NCI-H2029 treated with DMSO at 0.1 percent for 48 hours (cell line): ENCODE measurements around the gene FAM47C.
"Not testable (repeated sequence)": the region's sequence is repeated elsewhere in the genome, so short reads cannot be mapped to it uniquely, and the experiment has no call there.

ENCODE experiments used
- DNase-seq: peaks from one replicate; lab custom pipeline; 2025; lab: John Stamatoyannopoulos, UW

Gene FAM47C

GRCh38 chrX:37008182-37008581, at the start of gene FAM47C:
TSS of gene FAM47C (plus strand) at chrX:37008366. CDS start at chrX:37008411, 45 bp downstream.
- DNase-seq, result not testable (repeated sequence)

DNA sequence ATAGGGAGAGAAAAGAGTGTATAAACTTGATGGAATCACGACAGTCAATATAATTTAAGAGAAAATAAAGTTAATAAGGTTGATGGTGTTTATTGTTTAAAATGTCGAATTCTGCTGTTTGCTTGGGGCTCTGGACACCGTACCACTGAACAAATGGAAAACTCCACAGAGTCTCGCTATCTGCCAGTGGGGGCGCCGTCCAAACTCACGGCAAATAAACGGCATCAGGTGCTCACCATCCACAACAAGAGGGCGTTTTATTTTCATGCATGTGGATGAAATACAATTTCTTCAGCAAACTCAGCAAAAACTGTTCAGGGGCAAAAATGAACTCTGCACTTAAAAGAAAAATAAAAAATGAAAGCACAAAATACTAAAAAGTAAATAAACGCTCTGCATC, 46.6 kb upstream of the FAM47C start:
- no peak for DNase-seq

- DNase-seq, result no peak
Measured at GRCh38 chrX:36963069-36963808, 44.9 kb upstream of the FAM47C start.

- DNase-seq, result no peak
Measured at GRCh38 chrX:36963852-36964251, 44.3 kb upstream of the FAM47C start.

GRCh38 chrX:36973575-36973974, 34.6 kb upstream of the FAM47C start:
- no peak for DNase-seq

DNA sequence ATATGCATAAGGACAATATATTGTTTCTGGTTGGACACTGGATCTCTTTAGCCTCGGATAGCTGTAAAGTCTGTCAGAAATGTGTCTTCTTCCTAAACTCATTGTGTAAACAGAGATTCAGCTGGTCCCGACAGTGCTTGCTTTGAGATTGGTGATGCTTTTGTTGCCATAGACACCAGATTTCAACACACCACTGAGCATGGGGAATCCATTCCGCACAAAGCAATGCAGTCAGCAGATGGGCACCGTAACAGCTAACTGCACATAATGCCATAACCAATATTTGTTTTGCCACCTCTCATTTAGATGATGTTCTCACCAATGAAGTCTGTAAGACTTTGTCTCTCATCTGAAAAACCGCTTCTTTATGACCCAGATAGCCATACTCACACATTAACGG, 33.3 kb upstream of the FAM47C start:
- no peak for DNase-seq

- no peak for DNase-seq
Measured at GRCh38 chrX:36978886-36979285, 29.3 kb upstream of the FAM47C start.

- no peak for DNase-seq
Measured at GRCh38 chrX:36983831-36984230, 24.3 kb upstream of the FAM47C start.

DNA sequence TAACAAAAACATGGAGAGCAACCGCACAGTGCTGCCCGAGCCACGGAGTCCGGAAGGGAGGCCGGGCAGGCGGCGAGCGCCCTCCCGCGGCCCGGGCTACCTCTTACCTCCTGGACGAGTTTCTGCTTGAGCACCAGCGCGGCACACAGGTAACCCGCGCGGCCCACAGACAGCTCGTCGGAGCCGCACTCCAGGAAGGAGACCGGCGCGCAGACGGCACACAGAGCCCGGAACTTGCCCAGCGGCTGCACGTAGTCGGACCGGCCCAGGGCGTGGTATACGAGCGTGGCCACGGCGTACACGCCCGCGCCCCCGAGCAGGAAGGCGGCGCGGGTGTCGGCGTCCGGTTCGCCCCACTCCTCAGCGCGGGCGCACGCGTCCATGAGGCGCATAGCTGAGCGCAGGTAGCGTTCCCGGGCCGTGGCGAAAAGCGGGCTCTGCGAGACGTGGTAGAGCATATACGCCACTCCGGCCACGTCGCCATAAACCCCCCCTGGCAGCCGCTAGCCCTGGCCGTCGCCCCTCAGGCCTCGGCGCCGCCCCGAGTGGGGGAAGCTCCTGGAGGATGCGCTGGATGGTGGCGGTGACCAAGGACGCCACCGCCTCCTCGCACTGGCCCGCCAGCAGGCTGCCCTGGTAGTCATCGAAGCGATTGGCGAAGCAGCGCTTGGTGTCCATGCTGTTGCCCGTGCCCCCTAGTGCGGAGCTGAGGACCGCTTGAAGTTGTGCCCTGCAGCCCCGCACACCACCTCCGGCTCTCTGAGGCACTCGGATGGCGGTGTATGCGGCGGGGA, 22.6 kb upstream of the FAM47C start:
- not testable (repeated sequence) for DNase-seq

GRCh38 chrX:36986231-36986630, 21.9 kb upstream of the FAM47C start:
- DNase-seq, result no peak

DNA sequence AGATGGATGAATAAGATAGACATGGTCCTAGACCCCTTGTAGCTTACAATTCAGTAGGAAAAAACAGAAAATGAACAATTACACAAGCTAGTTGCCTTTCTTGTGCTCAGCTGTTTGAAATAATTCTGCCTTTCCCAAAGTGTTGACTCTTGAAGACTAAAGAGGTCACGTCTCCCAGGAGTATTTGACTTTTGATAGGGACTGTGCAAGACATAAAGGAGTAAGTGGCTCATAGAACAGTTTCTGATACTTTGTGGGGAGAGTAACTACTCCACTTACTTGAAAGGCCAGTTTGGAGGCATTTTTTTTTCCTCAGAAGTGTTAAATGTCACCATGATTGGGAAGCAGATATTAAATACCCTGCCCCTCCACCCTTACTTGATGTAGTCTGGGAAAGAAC, 21.0 kb upstream of the FAM47C start:
- not testable (repeated sequence) for DNase-seq

DNA sequence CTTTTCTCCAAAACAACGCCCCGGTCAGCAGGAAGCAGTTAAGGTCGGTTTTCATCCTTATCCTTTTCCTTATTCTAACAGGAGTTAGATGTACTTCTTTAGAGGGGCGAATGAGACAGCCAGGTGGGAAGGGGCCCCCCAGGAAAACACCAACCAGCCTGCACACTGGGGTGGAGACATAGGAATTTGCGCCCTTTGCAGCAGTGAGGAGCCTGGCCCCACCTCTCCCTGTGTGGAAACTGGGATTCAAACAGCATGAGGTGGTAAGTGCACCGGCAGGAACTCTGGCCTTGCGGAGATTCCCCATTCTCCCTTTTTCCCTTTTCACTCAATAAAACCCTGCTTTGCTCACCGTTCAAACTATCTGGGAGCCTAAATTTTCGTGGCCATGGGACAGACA, 8.0 kb upstream of the FAM47C start:
- no peak for DNase-seq

GRCh38 chrX:37010496-37010895, 2.3 kb downstream of the FAM47C start:
- DNase-seq, result no peak

DNA sequence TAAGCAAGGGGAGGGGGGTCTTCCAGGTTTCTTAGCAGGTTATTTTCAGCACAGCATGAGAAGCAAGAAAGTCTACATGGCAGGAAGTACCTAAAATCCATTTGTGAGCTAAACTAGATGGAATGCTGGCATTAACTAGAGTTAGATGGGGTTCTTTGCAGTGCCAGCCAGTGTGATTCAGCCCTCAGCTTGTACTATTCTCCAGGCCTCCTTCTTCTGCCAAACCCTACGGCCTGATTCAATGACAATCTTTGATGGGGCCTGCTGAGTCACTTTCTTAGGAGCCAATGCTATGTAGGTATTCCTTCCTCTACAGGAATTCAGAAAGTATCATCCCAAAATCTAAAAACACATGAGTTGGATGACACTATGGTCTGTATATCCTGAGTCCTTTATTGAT, 26.1 kb downstream of the FAM47C start:
- not testable (repeated sequence) for DNase-seq

GRCh38 chrX:37036674-37037220, 28.6 kb downstream of the FAM47C start:
- DNase-seq, result not testable (repeated sequence)

- not testable (repeated sequence) for DNase-seq
Measured at GRCh38 chrX:37038814-37039213, 30.6 kb downstream of the FAM47C start.

GRCh38 chrX:37042956-37043885, 35.1 kb downstream of the FAM47C start:
- not testable (repeated sequence) for DNase-seq

GRCh38 chrX:37047776-37048175, 39.6 kb downstream of the FAM47C start:
- no peak for DNase-seq

DNA sequence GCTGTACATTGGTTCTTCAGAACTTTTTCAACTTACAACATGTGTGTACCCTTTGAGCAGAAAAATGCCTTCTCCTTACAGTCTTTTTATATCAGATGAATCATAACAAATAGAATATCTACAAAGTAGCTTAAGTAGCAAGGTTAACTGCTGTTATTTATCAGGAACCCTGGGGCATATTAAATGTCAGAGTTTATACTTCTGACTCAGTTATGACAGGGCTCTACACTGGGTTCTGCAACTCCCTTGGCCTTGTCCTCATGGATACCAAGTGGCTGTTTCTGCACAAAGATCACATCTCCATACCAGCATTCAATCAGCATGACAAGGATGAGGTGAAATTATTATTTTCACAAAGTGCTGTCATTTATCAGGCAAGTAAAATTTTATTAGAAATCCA, 49.4 kb downstream of the FAM47C start:
- not testable (repeated sequence) for DNase-seq

GRCh38 chrX:37060999-37061398, 52.8 kb downstream of the FAM47C start:
- DNase-seq, result no peak
